HUES6 (cell line): ENCODE results near the gene VPS13D.

Source experiments
- H3K27ac ChIP-seq: 2 replicates; pipeline ENCODE4 v1.7.0; 2013; ENCODE audit warnings: low read depth, mild to moderate bottlenecking, low read length, inconsistent platforms
- H3K27me3 ChIP-seq: 2 replicates; pipeline ENCODE4 v1.6.1; 2013; ENCODE audit warnings: low read length; ENCODE audit not compliant: control insufficient read depth, insufficient read depth
- H3K36me3 ChIP-seq: 2 replicates; pipeline ENCODE4 v1.6.1; 2013; ENCODE audit warnings: low read length; ENCODE audit not compliant: control insufficient read depth, insufficient read depth
- H3K4me1 ChIP-seq: 2 replicates; pipeline ENCODE4 v1.6.1; 2013; ENCODE audit warnings: low read length; ENCODE audit not compliant: control insufficient read depth, insufficient read depth
- H3K4me3 ChIP-seq: 2 replicates; pipeline ENCODE4 v1.5.1; 2013; ENCODE audit warnings: low read depth, low read length
- H3K9ac ChIP-seq: one replicate; pipeline ENCODE4 v1.6.1; 2013; ENCODE audit warnings: mild to moderate bottlenecking, low read length
- H3K9me3 ChIP-seq: 2 replicates; pipeline ENCODE4 v1.6.1; 2013; ENCODE audit warnings: low read depth, low read length; ENCODE audit not compliant: control insufficient read depth, insufficient read depth

Gene VPS13D

DNA sequence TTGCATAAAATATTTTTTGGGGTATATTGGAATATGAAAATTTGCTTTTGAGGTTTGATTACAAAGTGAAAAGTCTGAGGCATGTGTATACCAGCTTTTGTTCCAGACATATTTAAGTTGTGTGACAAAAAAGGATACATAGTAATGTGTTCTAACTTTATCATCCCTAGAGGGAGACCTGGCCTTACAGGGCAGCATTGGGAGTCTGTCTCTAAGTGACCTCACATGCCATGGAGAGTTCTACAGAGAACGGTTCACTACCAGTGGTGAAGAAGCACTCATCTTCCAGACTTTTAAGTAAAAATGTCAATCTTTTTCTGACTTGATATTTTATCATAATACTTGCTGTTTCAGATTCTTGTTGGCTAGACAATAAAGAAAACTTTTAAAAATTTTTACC lies 61.0 kb downstream of the VPS13D start:
- Histone ChIP-seq H3K9me3 (no peaks in the 10 kb centered on the region), H3K27me3 (no peaks in the 10 kb centered on the region), H3K4me3 (no peak overlapping the region), H3K9ac (no peak overlapping the region), H3K36me3 (peaks cover 26% of the 10 kb centered on the region), H3K27ac (no peak overlapping the region), H3K4me1 (no peaks in the 10 kb centered on the region)

DNA sequence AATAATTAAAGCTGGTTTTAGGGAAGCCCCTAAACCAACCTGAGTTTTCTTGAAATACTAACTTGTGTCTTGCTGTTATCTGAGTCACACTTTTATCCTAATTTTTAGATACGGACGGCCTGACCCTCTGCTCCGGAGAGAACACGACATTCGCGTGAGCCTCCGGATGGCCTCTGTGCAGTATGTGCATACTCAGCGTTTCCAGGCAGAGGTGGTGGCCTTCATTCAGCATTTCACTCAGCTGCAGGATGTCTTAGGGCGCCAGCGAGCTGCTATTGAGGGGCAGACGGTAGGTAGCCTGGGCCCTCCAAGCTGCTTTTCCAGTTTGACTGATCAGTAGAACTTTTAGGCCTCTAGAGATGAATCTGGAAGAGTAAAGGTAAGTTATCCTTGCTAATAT lies 63.6 kb downstream of the VPS13D start:
- no peak overlapping the region for H3K27ac ChIP-seq
- H3K36me3 ChIP-seq: peaks cover 22% of the 10 kb centered on the region
- H3K27me3 ChIP-seq: no peaks in the 10 kb centered on the region
- no peak overlapping the region for H3K9ac ChIP-seq
- no peaks in the 10 kb centered on the region for H3K4me1 ChIP-seq
- H3K9me3 ChIP-seq: no peaks in the 10 kb centered on the region
- no peak overlapping the region for H3K4me3 ChIP-seq

DNA sequence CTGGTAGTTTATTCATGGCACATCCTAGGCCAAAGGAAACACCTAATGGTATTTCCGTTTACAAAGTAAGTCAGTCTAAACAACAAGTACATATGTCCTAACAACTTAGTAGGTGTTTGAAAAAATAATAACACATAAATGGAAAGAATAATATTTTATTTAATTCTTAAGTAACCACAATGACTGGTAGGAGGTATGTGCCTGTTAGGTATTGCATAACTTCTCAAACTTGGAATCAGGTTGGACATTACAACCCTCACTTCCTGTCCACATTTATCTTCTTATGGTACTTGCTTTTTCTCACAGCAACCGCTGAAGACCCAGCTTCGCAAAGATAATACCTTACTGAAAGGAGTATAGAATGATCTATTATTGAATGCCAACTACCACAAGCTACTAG lies 64.2 kb downstream of the VPS13D start:
- Histone ChIP-seq H3K9ac (no peak overlapping the region), H3K9me3 (no peaks in the 10 kb centered on the region), H3K27me3 (no peaks in the 10 kb centered on the region), H3K36me3 (peaks cover 19% of the 10 kb centered on the region), H3K27ac (no peak overlapping the region), H3K4me1 (no peaks in the 10 kb centered on the region), H3K4me3 (no peak overlapping the region)

DNA sequence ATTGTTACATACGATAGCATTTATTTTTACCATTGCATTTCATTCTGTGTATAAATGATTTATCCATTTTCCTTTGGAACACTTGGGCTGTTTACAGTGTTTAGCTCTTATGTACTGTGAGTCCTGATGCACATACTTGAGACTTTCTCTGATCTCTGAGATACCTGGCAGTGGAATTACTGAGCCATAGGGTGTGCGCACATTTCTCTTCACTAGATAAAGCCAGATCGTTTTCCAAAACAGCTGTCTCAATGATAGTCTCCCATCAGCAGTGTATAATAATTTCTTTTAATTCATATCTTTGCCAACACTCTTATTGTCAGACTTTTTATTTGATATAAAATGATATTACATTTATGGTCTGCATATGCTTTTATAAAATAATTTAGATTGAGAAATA lies 66.2 kb downstream of the VPS13D start:
- no peak overlapping the region for H3K9ac ChIP-seq
- no peaks in the 10 kb centered on the region for H3K4me1 ChIP-seq
- no peak overlapping the region for H3K4me3 ChIP-seq
- H3K36me3 ChIP-seq: peaks cover 16% of the 10 kb centered on the region
- no peak overlapping the region for H3K27ac ChIP-seq
- no peaks in the 10 kb centered on the region for H3K27me3 ChIP-seq
- no peaks in the 10 kb centered on the region for H3K9me3 ChIP-seq

DNA sequence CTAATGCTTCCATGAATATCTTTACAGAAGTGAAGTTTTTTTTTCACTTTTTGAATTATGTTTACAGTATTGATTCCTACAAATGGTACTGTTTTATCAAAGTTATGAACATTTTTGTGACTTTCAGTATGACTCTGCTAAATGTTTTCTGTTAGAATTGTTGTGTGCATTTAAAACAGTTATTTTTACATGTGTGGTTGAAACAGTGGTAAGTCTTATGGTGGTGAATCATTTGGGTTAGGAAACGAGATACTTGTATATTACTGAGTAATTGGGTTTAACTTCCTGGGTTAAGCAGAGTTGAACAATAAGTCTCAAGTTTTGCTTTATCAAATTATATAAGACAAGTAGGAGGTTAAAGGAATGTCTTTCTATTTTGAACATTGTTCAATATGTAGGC lies 66.8 kb downstream of the VPS13D start:
- Histone ChIP-seq H3K4me3 (no peak overlapping the region), H3K9me3 (no peaks in the 10 kb centered on the region), H3K4me1 (no peaks in the 10 kb centered on the region), H3K27me3 (no peaks in the 10 kb centered on the region), H3K27ac (no peak overlapping the region), H3K9ac (no peak overlapping the region), H3K36me3 (peaks cover 13% of the 10 kb centered on the region)

DNA sequence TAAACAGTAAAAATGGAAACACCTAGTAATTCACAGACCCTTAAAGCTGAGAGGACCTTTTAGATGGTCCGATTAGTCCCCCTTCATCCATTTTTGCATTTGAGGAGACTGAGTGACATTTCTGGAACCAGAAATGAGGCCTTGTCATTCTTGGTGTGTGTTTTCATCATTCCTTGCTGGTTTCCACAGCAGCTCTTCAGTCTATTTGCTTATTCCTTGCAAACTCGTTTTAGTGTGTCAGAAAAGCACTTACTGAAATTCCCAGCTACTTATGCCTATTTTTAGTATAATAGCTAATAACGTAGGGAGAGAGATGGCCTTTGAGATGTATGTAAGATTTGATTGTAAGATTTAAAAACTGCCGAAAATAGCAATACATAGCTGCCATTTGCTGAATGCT lies 70.9 kb downstream of the VPS13D start:
- Histone ChIP-seq H3K36me3 (peaks cover 24% of the 10 kb centered on the region), H3K9me3 (0 out of 2 replicates have a peak, but pooled peaks cover 5% of the 10 kb centered on the region), H3K4me1 (no peaks in the 10 kb centered on the region), H3K9ac (no peak overlapping the region), H3K4me3 (no peak overlapping the region), H3K27me3 (no peaks in the 10 kb centered on the region), H3K27ac (no peak overlapping the region)

DNA sequence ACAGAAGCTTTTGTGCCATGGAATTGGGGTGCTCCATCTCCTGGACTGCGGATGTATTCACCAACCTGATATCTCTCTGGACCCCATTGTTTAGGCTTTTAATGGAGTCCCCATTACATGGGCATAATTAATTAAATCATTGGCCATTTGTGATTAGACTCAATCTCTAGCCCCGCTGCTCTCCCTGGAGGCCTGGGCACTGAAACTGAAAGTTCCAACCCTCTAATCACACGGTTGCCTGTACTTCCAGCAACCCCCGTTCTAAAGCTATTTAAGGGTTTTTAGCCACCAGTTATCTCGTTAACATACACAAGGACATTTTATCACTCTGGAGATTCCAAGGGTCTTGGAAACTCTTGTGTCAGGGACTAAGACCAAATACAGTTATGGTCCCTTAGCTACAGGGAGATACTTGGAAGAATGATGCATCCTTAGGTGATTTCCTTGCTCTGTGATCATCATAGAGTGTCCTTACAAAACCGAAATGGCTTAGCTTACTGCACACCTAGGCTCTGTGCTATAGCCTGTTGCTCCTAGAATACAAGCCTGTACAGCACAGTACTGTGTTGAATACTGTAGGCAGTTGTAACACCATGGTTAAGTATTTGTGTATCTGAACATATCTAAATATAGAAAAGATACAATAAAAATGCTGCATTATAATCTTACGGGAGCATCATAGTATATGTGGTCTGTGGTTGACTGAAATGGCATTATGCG lies 71.8 kb downstream of the VPS13D start:
- Histone ChIP-seq H3K9ac (no peak overlapping the region), H3K27me3 (no peaks in the 10 kb centered on the region), H3K4me3 (no peak overlapping the region), H3K36me3 (peaks cover 31% of the 10 kb centered on the region), H3K9me3 (peaks cover 11% of the 10 kb centered on the region), H3K27ac (no peak overlapping the region), H3K4me1 (no peaks in the 10 kb centered on the region)

DNA sequence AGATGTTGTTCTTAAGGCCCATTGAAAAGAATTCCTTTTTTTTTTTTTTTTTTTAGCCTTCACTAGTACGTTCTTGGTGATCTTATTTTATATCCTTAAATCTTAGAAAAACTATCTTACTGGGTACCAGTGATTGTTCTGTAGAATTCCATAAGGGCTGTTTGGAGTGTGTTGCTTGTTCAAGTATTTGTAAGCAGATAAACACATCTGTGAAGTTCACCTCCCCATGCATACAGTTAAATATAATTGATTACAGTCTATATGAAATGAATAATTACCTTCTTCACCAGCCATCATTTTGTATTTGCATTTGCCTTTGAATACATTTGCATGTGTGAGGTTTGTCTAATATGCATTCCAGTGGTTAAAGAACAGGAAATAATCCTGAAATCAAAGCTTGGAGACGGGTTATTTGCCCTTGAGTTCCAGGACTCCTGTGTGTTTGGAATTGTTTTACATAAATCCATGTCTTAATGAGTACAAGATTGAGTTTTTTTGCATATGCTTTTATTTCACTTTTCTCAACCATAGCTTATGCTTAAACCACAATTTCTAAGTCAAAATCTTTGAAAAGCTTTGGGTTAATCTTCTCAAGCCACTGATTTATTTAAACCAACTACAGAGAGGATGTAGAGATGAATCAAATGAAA lies 73.1 kb downstream of the VPS13D start:
- Histone ChIP-seq H3K9me3 (peaks cover 13% of the 10 kb centered on the region), H3K36me3 (peaks cover 40% of the 10 kb centered on the region), H3K27me3 (no peaks in the 10 kb centered on the region), H3K4me1 (no peaks in the 10 kb centered on the region), H3K4me3 (no peak overlapping the region), H3K27ac (no peak overlapping the region), H3K9ac (no peak overlapping the region)

DNA sequence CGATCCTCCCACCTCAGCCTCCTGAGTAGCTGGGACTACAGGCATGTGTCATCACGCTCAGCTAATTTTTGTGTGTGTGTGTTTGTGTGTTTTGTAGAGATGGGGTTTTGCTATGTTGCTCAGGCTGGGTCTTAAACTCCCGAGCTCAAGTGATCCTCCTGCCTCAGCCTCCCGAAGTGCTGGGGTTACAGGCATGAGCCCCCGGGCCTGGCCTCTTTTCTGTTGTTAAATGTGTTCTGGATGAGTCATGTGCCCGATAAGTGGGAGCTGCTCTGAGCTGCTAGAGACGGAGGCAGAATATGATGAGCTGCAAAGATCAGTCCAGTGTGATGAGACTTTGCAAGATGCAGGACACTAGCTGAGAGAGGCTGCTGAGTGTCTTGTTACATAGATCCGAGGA lies 75.5 kb downstream of the VPS13D start:
- peaks cover 13% of the 10 kb centered on the region for H3K9me3 ChIP-seq
- no peaks in the 10 kb centered on the region for H3K4me1 ChIP-seq
- H3K36me3 ChIP-seq: peaks cover 58% of the 10 kb centered on the region
- no peaks in the 10 kb centered on the region for H3K27me3 ChIP-seq
- no peak overlapping the region for H3K9ac ChIP-seq
- H3K27ac ChIP-seq: no peak overlapping the region
- no peak overlapping the region for H3K4me3 ChIP-seq

DNA sequence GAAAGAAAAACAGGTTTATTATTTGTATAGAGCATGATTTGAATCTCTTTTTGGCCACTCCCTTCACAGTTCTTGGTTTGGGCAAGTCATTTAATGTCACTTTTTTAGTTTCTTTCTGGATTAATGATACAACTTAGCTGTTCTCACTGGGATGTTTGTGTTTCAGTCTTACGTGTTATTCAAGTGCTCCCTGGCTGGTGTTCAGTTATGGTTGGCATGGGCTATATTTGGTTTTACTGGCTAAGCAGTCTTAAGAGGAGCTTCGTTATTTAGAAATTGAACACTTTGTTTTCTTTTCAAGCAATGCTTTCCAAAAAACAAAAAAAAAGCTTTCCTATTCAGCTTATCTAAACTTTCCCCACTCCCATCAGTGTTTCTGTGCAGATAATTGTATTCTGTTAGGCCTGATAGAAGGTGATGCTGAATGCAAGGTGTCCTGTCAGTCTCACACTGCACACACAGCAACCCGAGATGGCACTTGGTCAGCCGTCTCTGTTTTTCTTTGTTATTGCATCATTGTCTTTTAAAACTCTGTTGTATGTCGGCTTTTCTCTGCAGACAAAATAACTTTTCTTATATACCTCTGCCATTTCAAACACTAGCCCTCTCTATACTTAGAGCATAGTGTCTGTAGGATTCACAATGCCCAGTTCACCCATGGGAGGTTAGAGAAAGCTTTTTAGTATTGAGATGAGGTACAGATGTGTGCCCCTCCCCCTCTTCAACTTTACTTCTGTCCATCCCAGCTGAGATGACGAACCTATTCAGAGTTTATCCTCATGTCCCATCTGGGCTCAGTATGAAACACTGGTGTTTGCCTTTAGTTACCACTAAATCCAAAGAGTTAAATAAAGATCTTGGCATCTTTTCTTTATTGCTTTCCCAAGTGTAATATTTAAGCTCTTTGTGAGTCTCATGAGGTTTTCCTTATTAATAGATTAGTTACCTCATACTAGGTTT lies 80.2 kb downstream of the VPS13D start:
- peaks cover 13% of the 10 kb centered on the region for H3K9me3 ChIP-seq
- peaks cover 79% of the 10 kb centered on the region for H3K36me3 ChIP-seq
- no peak overlapping the region for H3K4me3 ChIP-seq
- H3K9ac ChIP-seq: no peak overlapping the region
- H3K4me1 ChIP-seq: no peaks in the 10 kb centered on the region
- no peak overlapping the region for H3K27ac ChIP-seq
- no peaks in the 10 kb centered on the region for H3K27me3 ChIP-seq
